Heart left ventricle (tissue), 16 donors: Measurements from ENCODE around the gene DUSP22. TPM values are rescaled to one million over a fixed set of nuclear protein-coding genes. Genes with fewer than 3 reads are reported as not detected.
"Not testable (repeated sequence)": the region's sequence is repeated elsewhere in the genome, so short reads cannot be mapped to it uniquely, and the experiment has no call there.

Experiments used
- ATAC-seq, 4 donors: fragments of 200-7000 bp; cut with Tn5 transposase; one replicate each; pipeline ENCODE4 v1.9.1; 2020 to 2022; ENCODE audit warnings: moderate library complexity in 4 of 4, mild to moderate bottlenecking in 3 of 4, moderate number of reproducible peaks in 1 of 4
- DNase-seq, 5 donors: peaks; one replicate each; pipeline ENCODE4 v3.0.0-alpha.2; 2020
- H3K27ac ChIP-seq, 12 donors: fragments of 200-600 bp; sonication (generic) in 4 of 12; one replicate each; pipeline versions ENCODE4 v1.5.0 to v1.8.0; 2016 to 2022; ENCODE audit warnings: mild to moderate bottlenecking in 2 of 12
- H3K27me3 ChIP-seq, 9 donors: fragments of 200-600 bp; sonication (generic) in 2 of 9; one replicate each; pipeline versions ENCODE4 v1.5.1 to v1.8.0; 2016 to 2022; ENCODE audit warnings: mild to moderate bottlenecking in 3 of 9
- H3K36me3 ChIP-seq, 9 donors: fragments of 200-600 bp; sonication (generic) in 2 of 9; one replicate each; pipeline versions ENCODE4 v1.5.0 to v1.8.0; 2018 to 2022; ENCODE audit warnings: mild to moderate bottlenecking in 2 of 9
- H3K4me1 ChIP-seq, 12 donors: fragments of 200-600 bp; sonication (generic) in 4 of 12; one replicate each; pipeline versions ENCODE4 v1.5.0 to v1.8.0; 2016 to 2022; ENCODE audit warnings: mild to moderate bottlenecking in 3 of 12
- H3K4me3 ChIP-seq, 12 donors: fragments of 200-600 bp; sonication (generic) in 4 of 12; one replicate each; pipeline versions ENCODE4 v1.5.0 to v1.8.0; 2017 to 2022; ENCODE audit warnings: mild to moderate bottlenecking in 9 of 12, moderate library complexity in 4 of 12
- H3K9me3 ChIP-seq, 12 donors: fragments of 200-600 bp; sonication (generic) in 4 of 12; one replicate each; pipeline versions ENCODE4 v1.5.0 to v1.8.0; 2016 to 2022; ENCODE audit warnings: mild to moderate bottlenecking in 1 of 12
- CTCF ChIP-seq, 12 donors: fragments of 200-600 bp; sonication (generic) in 4 of 12; IDR thresholded peaks; one replicate each; pipeline versions ENCODE4 v1.5.0 to v1.8.0; 2018 to 2022; ENCODE audit warnings: antibody characterized with exemption in 12 of 12, mild to moderate bottlenecking in 5 of 12
- POLR2A ChIP-seq, 2 donors: fragments of 450-650 bp; IDR thresholded peaks; one replicate each; pipeline ENCODE4 v1.6.1; 2017; ENCODE audit warnings: antibody characterized with exemption in 2 of 2, mild to moderate bottlenecking in 2 of 2, moderate library complexity in 2 of 2
- WGBS, 4 donors: extraction: QIAGEN DNeasy Blood & Tissue Kit in 2 of 4; methylation state at CpG; one replicate each; pipeline versions ENCODE4 v1.1.5 to v1.1.7; 2013 to 2018; 5-methylcytosine and 5-hydroxymethylcytosine counted together
- intact Hi-C, 10 donors: fragments of 100-400 bp; cut with DNase I; formaldehyde crosslinking; loops; one replicate each; pipeline versions ENCODE4 v1.11.1 to v1.14.2; 2022
- polyA plus RNA-seq, 2 donors: library from polyadenylated mRNA; stranded (reverse); fragments of 200-250 nt; gene quantifications; one replicate each; pipeline ENCODE4 v1.2.3, GENCODE V29; 2013
- total RNA-seq, 9 donors: library from RNA; depleted of rRNA in 2 of 9; stranded (reverse); fragments of >200 nt in 2 of 9; fragmentation: NEBNext Ultra II Directional in 3 of 9; extraction: Animal tissue kit (Norgen Biotek cat#: 25700) in 3 of 9; gene quantifications; one replicate each; pipeline versions ENCODE4 v1.1.0 to v1.2.4, GENCODE V29; 2016 to 2023
- donor health status: ischemic (EF 13 %, LVEDD 7.1; RV severe dilation, severe dysfunction).
- donor health status: healthy with polysubstance abuse.
- donor health status: DM: no; HTN: yes; CAD: no.
- donor health status: DM: no; HTN: no; CAD: no.
- donor health status: ischemic (EF 25% LVEDD 6.9; RV normal size, moderate dysfunction).
- donor health status: ischemic (EF 25% LVEDD 5.7; RV mildly dilated, moderate dysfunction).
- donor health status: healthy.
- donor health status: DM: yes; HTN: yes; CAD: no.
- donor health status: ischemic (EF 35%, LVEDD 5.7; RV mildly dilated, moderate dysfunction).
- donor health status: nonischemic (EF 11% LVEDD 7.7; RV severe dilation, severe dysfunction).
- donor health status: DM: yes; HTN: yes; CAD: no.
- donor health status: PGD.
- donor health status: ischemic (EF 29% LVEDD 5.4; RV normal size, mild dysfunction).
- donor health status: nonischemic (EF 23%, LVEDD 6.1; RV moderate dilation, normal function).

Gene DUSP22
- total and polyA plus RNA-seq, 11 donors, result 33.4 to 79.9 (median 48.2) TPM

- ATAC-seq (peak; percentile 7 to 24 (median 20)), DNase-seq (no peak)
- TF ChIP-seq POLR2A (IDR thresholded peaks at IDR 0.05) (no peak), CTCF (IDR thresholded peaks at IDR 0.05) (no peak)
- no peak overlapping the region for H3K27ac ChIP-seq
- H3K4me1 ChIP-seq, result peaks cover 0 to 44% (median 27%) of the 10 kb centered on the region in 12 donors
- H3K36me3 ChIP-seq, result peaks cover 0 to 6% (median 0%) of the 10 kb centered on the region in 9 donors
- no peak overlapping the region for H3K4me3 ChIP-seq
- H3K9me3 ChIP-seq, result no peaks in the 10 kb centered on the region
- intact Hi-C loops, result no loop called here
- 61 to 78% (median 72%) methylated on average over 19 of the region's 19 CpGs for whole genome bisulfite sequencing, 4 donors
- H3K27me3 ChIP-seq, result no peaks in the 10 kb centered on the region
Measured at GRCh38 chr6:324116-324728, 31.9 kb downstream of the DUSP22 start.

- Histone ChIP-seq H3K27ac (no peak overlapping the region), H3K27me3 (no peaks in the 10 kb centered on the region), H3K4me1 (peaks cover 0 to 44% (median 27%) of the 10 kb centered on the region in 12 donors), H3K9me3 (no peaks in the 10 kb centered on the region), H3K36me3 (peaks cover 0 to 6% (median 0%) of the 10 kb centered on the region in 9 donors), H3K4me3 (no peak overlapping the region)
- ATAC-seq (no peak), DNase-seq (no peak)
- TF ChIP-seq CTCF (IDR thresholded peaks at IDR 0.05), result no peak
- TF ChIP-seq POLR2A (IDR thresholded peaks at IDR 0.05), result no peak
- WGBS, 4 donors, result 75 to 87% (median 80%) methylated on average over 10 to 11 of the region's 11 CpGs
- intact Hi-C loops, result no loop called here
Measured at GRCh38 chr6:324729-325125, 32.4 kb downstream of the DUSP22 start.

- H3K27ac ChIP-seq, H3K9me3 ChIP-seq, ATAC-seq, intact Hi-C loops, H3K27me3 ChIP-seq, H3K4me3 ChIP-seq, DNase-seq, H3K36me3 ChIP-seq: not testable (repeated sequence)
- H3K4me1 ChIP-seq, result peaks cover 0 to 44% (median 27%) of the 10 kb centered on the region in 12 donors
- WGBS, 4 donors, result 80 to 88% (median 86%) methylated on average over 13 to 16 of the region's 16 CpGs
Measured at GRCh38 chr6:325161-325860, 33.0 kb downstream of the DUSP22 start.

- H3K4me3 ChIP-seq, intact Hi-C loops, DNase-seq, ATAC-seq, H3K27me3 ChIP-seq, H3K27ac ChIP-seq, H3K36me3 ChIP-seq, H3K9me3 ChIP-seq: not testable (repeated sequence)
- 67 to 77% (median 70%) methylated on average over 7 to 9 of the region's 9 CpGs for WGBS, 4 donors
- peaks cover 0 to 43% (median 27%) of the 10 kb centered on the region in 12 donors for H3K4me1 ChIP-seq
Measured at GRCh38 chr6:326066-326465, 33.8 kb downstream of the DUSP22 start.

- DNase-seq (no peak), ATAC-seq (peak in 3 of 4 donors; percentile 5 to 14 (median 8))
- 81 to 85% (median 84%) methylated on average over 13 of the region's 13 CpGs for WGBS, 4 donors
- no peak overlapping the region for H3K4me3 ChIP-seq
- TF ChIP-seq CTCF (IDR thresholded peaks at IDR 0.05), result no peak
- TF ChIP-seq POLR2A (IDR thresholded peaks at IDR 0.05), result no peak
- H3K4me1 ChIP-seq, result peaks cover 0 to 50% (median 28%) of the 10 kb centered on the region in 12 donors
- no peaks in the 10 kb centered on the region for H3K27me3 ChIP-seq
- peaks cover 0 to 6% (median 0%) of the 10 kb centered on the region in 9 donors for H3K36me3 ChIP-seq
- no peaks in the 10 kb centered on the region for H3K9me3 ChIP-seq
- intact Hi-C loops, result no loop called here
- peak overlapping the region in 1 of 12 donors; percentile 4 for H3K27ac ChIP-seq
Measured at GRCh38 chr6:326896-327537, 34.7 kb downstream of the DUSP22 start.
